NCI-H1092 treated with DMSO at 0.1 percent for 48 hours (cell line): ENCODE data around the gene MFAP1.
"Not testable (repeated sequence)": the region's sequence is repeated elsewhere in the genome, so short reads cannot be mapped to it uniquely, and the experiment has no call there.

ENCODE experiments used
- DNase-seq: peaks from one replicate; lab custom pipeline; 2025; lab: John Stamatoyannopoulos, UW

MFAP1 gene

GRCh38 chr15:43821505-43821904 is 3.0 kb downstream of the MFAP1 start:
- DNase-seq, result no peak

GRCh38 chr15:43815064-43815463 is 9.4 kb downstream of the MFAP1 start:
- DNase-seq, result not testable (repeated sequence)

GRCh38 chr15:43808960-43809678 is 15.4 kb downstream of the MFAP1 start:
- DNase-seq, result no peak

- no peak for DNase-seq
These were observed 16.0 kb downstream of the MFAP1 start for GRCh38 chr15:43808435-43808950.

DNA sequence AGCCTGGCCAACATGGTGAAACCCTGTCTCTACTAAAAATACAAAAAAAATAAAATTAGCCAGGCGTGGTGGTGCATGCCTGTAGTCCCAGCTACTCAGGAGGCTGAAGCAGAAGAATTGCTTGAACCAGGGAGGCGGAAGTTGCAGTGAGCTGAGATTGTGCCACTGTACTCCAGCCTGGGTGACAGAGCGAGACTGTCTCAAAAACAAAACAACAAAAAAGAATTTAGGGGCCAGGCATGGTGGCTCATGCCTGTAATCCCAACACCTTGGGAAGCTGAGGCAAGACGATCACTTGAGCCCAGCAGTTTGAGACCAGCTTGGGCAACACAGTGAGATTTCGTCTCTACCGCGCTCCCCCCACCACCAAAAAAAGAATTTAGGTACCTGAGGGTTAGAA is 21.8 kb downstream of the MFAP1 start:
- DNase-seq, result not testable (repeated sequence)

DNA sequence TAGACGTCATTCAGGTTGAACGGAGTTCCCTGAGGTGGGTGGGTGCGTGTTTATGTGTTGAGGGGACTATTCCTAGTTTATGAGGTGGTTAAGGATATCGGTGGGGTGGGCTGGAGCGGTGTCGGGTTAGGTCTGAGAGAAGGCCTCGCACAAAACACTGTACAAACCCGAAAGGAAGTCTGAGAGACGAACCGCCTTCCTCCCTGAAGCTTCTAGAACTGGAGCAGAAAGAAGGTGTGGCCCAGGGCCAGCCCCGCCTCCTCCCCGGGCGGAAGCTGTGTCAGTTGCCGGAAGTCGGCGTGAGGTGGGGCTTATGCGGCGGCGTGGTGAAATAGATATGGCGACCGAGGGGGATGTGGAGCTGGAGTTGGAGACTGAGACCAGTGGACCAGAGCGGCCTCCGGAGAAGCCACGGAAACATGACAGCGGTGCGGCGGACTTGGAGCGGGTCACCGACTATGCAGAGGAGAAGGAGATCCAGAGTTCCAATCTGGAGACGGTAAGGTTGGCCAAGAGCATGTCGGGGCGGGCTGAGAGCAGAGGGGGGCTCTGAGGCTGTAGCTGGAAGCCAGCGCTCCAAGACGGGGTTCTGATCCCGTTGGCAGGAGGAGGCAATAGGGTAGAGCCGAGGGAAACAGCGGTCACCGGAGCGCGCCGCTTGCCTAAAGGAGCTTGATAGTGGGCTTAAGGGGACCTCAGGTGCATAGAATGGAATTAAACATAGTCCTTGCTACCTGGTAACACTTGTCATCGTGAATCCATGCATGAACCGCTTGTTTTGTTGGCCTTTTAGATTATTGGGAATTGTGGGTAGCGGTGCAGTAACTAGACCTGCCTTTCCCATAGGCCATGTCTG is 24.0 kb downstream of the MFAP1 start, which contains the start of gene HYPK:
TSS of gene HYPK (plus strand) at position 314 of the 856 bp plus-strand sequence. CDS start at position 338, 24 bp downstream.
- peak; percentile 77 for DNase-seq

- DNase-seq, result no peak
These were observed 24.6 kb downstream of the MFAP1 start, which contains the start of gene SERINC4 for GRCh38 chr15:43799945-43800285. TSS of gene SERINC4 (minus strand) at chr15:43800220. CDS start at chr15:43799986, 234 bp downstream.

DNA sequence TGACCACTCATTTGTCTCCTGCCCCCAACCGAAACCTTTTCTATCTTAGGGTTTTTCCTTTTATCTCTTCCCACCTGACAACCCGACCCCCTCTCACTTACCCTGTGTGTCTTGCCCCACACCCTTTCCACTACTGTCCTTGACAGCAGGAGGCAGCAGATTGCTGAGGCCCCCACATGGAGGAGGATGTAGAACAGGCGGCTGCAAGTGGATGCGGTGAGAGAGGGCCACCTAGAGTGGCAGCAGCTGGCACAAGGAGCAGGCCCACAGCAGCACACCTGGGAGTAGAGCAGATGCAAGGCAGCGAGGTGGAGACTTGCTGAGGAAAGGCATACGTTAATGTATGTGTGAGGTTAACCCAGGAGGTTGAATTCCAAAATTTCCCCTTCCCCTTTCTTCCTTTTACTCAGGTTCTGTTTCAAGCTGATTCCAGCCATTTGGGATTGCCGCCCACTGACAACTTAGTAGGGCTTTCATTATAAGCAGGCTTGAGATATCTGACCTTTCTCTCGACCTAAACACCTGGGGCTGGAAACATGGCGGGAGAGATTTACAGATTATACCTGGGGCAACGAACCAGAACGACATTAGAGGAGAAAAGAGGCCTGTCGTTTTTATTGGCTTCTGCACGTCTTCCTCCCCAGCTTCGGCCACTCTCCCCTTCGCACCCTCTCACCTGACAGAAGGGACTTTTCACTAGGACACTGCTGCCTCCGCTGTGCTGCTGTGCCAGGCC is 25.1 kb downstream of the MFAP1 start:
- DNase-seq, result no peak

DNA sequence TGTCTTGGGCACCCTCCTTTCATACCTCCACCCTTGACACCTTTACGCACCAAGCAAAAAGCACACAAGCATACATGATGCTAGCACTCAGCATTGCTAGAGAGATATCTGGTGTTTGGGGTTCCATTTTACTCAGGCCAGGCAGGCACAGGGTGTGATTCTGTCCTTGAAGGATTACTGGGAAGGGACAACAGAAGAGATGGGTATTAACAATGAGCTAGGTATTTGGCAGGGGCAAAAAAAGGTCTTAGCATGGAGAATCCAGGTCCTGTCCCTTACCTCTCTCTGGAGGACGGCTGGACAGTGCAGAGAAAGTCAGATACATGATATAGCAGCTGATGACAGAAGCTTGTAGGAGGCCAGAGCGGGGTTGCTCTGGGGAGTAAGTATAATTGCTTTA is 27.9 kb downstream of the MFAP1 start:
- DNase-seq, result no peak

DNA sequence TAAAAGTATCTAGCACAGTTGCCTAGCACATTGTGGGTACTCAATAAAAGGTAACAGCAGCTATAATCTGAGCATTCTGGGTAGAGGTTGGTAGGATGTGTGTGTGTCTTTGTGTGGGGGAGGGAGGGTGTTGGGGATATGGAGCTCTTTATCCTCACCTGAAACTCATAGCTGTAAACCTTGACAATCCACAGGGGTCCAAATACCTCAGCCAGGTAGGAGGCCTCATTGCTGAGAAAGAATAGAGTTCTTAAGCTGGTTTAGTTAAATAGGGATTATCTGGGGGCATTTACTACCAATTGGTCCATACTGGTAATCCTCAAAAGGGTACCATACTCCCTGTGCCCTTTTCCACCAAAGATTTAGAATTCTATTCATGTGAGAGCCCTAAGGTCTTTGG is 28.5 kb downstream of the MFAP1 start:
- no peak for DNase-seq

DNA sequence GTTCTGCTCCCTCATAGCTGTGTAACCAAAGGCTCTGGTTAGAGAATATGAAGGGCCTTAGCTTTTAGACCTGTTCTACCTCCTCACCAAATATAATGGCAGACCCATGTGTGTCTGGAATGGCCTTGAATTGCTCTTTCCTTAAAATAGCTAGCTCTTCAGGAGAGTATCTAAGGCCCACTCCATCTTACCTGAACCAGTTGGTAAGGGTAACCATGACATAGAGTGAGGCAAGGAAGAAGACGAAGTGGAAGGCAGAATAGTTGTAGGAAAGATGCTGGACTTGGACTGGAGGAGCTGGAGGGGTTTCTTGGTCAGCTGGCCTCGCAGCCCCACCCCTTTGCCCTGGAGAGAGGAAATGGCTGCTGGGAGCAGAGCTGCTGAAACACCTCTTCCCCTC is 29.3 kb downstream of the MFAP1 start:
- DNase-seq, result no peak

DNA sequence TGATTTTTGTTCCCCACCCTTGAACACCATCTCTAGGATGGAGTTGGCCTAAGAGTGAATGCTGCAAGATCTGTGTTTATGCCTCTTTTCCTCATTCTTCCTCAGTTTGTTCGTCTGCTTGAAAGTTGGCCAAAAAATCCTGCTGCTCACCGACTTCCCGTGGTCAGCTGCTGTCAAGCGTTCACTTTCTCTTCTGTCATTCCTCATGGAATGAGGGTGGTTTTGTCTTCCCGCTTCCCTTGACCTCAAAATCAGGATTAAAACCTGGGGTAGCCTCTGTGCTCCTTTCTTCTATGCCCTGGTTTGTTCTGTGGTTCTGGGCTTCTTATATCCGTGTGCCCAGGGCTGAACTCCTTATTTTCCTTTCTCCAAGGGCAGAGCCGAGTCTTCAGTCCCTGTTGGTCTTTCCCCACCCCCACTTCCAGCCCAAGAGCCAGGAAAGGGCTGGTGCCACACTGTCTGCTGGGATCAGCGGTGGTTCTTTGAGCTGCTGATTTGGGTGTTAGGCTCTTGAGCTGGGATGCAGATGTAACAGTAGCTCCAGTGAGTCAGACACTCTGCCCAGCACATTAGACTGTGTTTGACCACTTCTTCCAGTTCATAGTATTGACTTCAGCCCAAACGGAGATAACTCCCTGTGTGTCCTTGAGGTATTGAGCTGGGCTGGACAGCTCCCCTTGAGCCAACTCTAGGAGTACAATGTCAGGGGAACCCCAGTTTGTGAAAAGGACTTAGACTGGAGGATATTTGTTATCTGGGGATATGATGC is 30.0 kb downstream of the MFAP1 start:
- DNase-seq, result no peak

DNA sequence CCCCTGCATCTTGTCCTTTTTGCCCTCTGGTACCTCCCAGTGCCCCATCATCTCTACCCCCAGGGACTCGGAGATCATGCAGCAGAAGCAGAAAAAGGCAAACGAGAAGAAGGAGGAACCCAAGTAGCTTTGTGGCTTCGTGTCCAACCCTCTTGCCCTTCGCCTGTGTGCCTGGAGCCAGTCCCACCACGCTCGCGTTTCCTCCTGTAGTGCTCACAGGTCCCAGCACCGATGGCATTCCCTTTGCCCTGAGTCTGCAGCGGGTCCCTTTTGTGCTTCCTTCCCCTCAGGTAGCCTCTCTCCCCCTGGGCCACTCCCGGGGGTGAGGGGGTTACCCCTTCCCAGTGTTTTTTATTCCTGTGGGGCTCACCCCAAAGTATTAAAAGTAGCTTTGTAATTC is 30.8 kb downstream of the MFAP1 start:
- DNase-seq, result no peak

- no peak for DNase-seq
These were observed 31.6 kb downstream of the MFAP1 start for GRCh38 chr15:43792761-43793476.

GRCh38 chr15:43791993-43792760 is 32.3 kb downstream of the MFAP1 start, which contains the start of gene SERF2:
TSS of gene SERF2 (plus strand) at chr15:43792320. CDS start at chr15:43792377, 57 bp downstream.
- DNase-seq, result peak; percentile 96

- DNase-seq, result no peak
These were observed 35.1 kb downstream of the MFAP1 start for GRCh38 chr15:43789409-43789808.

DNA sequence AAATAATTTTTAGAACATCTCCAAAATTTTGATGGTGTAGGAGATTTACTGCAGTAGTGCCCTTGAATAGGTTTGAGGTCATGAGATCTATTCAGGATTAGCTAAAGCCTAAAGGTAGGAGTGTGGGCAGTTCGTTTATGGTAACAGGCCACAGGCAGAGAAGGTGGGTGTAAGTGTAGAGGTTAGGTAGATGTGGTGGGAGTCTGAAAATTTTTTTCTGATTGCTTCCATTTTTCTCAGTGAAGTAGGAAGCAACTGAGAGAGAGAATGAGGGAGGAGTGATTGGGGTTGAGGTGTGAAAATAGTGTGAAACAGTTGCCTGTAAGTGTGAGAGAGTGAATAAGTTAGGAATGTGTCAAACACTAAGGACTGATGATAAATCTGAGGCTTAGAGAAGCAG is 45.5 kb downstream of the MFAP1 start:
- DNase-seq, result no peak

GRCh38 chr15:43777267-43777914 is 47.1 kb downstream of the MFAP1 start:
- peak; percentile 87 for DNase-seq

DNA sequence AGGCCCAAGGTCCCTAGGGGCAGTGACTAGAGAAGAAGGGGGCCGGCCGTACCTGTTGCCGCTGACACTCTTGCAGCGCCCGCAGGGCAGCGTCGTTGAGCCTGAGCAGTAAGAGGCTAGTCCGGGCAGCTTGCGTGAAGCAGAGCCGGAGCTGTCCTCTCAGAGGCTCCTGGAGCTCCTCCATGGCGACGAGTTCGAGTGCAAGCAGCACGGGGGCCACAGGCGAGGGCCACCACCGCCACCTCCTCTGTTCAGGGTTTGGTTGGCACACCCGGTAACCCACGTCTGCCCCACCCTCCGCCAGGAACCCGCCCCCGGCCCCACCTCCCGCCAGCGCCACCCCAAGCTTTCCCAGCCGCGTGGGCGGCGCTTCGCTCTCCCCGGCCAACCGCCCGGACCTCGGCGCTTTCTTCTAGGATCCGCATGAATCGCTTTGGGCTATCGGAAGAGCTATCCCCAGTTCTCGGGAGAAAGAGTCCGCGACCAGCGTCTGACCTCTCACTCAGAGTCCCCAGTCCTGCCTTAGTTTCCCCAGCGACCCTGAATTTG is 47.7 kb downstream of the MFAP1 start, which contains the start of gene ELL3:
TSS of gene ELL3 (minus strand) at position 249 of the 549 bp plus-strand sequence. CDS start at position 184, 65 bp downstream.
- peak; percentile 87 for DNase-seq
